ENCODE results near the gene PANK1. TPM values are rescaled to one million over a fixed set of nuclear protein-coding genes. Genes with fewer than 3 reads are reported as not detected.
A peak's percentile ranks its signal among the peaks of the same experiment; 100 is the strongest.

PANK1 gene
- total RNA-seq, 1 donor from 2014 or later: 6.0 TPM

GRCh38 chr10:89615824-89616223, 29.2 kb downstream of the PANK1 start:
- peak; percentile 17 for DNase-seq

GRCh38 chr10:89615112-89615511, 29.9 kb downstream of the PANK1 start:
- DNase-seq: no peak

- DNase-seq: no peak
Observed at GRCh38 chr10:89613582-89613981, 31.5 kb downstream of the PANK1 start.

GRCh38 chr10:89611282-89611681, 33.8 kb downstream of the PANK1 start:
- no peak for DNase-seq

GRCh38 chr10:89609833-89610346, 35.2 kb downstream of the PANK1 start:
- no peak for DNase-seq

GRCh38 chr10:89604200-89604599, 40.8 kb downstream of the PANK1 start:
- DNase-seq: no peak

- DNase-seq: no peak
Observed at GRCh38 chr10:89602919-89603318, 42.1 kb downstream of the PANK1 start.

- DNase-seq: no peak
Observed at GRCh38 chr10:89601728-89602361, 43.2 kb downstream of the PANK1 start.

- no peak for DNase-seq
Observed at GRCh38 chr10:89600041-89600440, 45.0 kb downstream of the PANK1 start.

- no peak for DNase-seq
Observed at GRCh38 chr10:89593043-89593442, 52.0 kb downstream of the PANK1 start.

- no peak for DNase-seq
Observed at GRCh38 chr10:89592539-89592938, 52.5 kb downstream of the PANK1 start.

- DNase-seq: no peak
Observed at GRCh38 chr10:89591796-89592271, 53.2 kb downstream of the PANK1 start.

GRCh38 chr10:89591111-89591795, 53.8 kb downstream of the PANK1 start:
- DNase-seq: peak; percentile 6

- no peak for DNase-seq
Observed at GRCh38 chr10:89590326-89590725, 54.7 kb downstream of the PANK1 start.

- DNase-seq: no peak
Observed at GRCh38 chr10:89589101-89589720, 55.8 kb downstream of the PANK1 start.

GRCh38 chr10:89588671-89589070, 56.4 kb downstream of the PANK1 start:
- DNase-seq: peak; percentile 34

- DNase-seq: no peak
Observed at GRCh38 chr10:89582022-89582421, 63.0 kb downstream of the PANK1 start.

GRCh38 chr10:89580243-89580642, 64.8 kb downstream of the PANK1 start:
- no peak for DNase-seq

GRCh38 chr10:89576696-89577095, 68.3 kb downstream of the PANK1 start:
- no peak for DNase-seq

GRCh38 chr10:89576022-89576421, 69.0 kb downstream of the PANK1 start:
- no peak for DNase-seq

- no peak for DNase-seq
Observed at GRCh38 chr10:89575031-89575430, 70.0 kb downstream of the PANK1 start.

- no peak for DNase-seq
Observed at GRCh38 chr10:89574368-89574767, 70.7 kb downstream of the PANK1 start.

GRCh38 chr10:89567576-89568245, 77.3 kb downstream of the PANK1 start:
- DNase-seq: no peak

Measured in dermis blood vessel endothelial cell (primary cell).